CD4-positive, CD25-positive, alpha-beta regulatory T cell (primary cell): Measurements from ENCODE around the gene VLDLR. TPM values are rescaled to one million over a fixed set of nuclear protein-coding genes. Genes with fewer than 3 reads are reported as not detected.

ENCODE experiments used
- ATAC-seq, 2 donors: fragments of 150-1000 bp; cut with Tn5 transposase; one replicate each; pipeline ENCODE4 v1.10.0; 2021; ENCODE audit warnings: low read depth in 2 of 2, moderate number of reproducible peaks in 2 of 2, moderate library complexity in 1 of 2
- DNase-seq, 3 donors: peaks; one replicate each; pipeline versions ENCODE4 v3.0.0 to v3.0.0-alpha.2; 2012 to 2022; ENCODE audit warnings: mixed read lengths in 1 of 3
- H3K27ac ChIP-seq: one replicate; pipeline ENCODE4 v1.7.0; 2013; ENCODE audit warnings: mild to moderate bottlenecking, low read length; ENCODE audit not compliant: insufficient read depth, poor library complexity, severe bottlenecking
- H3K27me3 ChIP-seq: one replicate; pipeline ENCODE4 v1.7.0; 2013; ENCODE audit warnings: low read length; ENCODE audit not compliant: control insufficient read depth, insufficient read depth
- H3K36me3 ChIP-seq: one replicate; pipeline ENCODE4 v1.7.0; 2013; ENCODE audit warnings: mild to moderate bottlenecking, low read length, moderate library complexity; ENCODE audit not compliant: control insufficient read depth, insufficient read depth
- H3K4me1 ChIP-seq: 2 replicates; pipeline ENCODE4 v1.7.0; 2013; ENCODE audit warnings: mild to moderate bottlenecking, low read length; ENCODE audit not compliant: insufficient read depth, control insufficient read depth, poor library complexity, severe bottlenecking
- H3K4me3 ChIP-seq: one replicate; pipeline ENCODE4 v1.7.0; 2013; ENCODE audit warnings: low read depth, mild to moderate bottlenecking, low read length, moderate library complexity
- H3K9me3 ChIP-seq, 2 experiments: 1 replicate in 1 of 2; 2 replicates in 1 of 2; pipeline ENCODE4 v1.7.0; 2013; ENCODE audit warnings: low read length in 2 of 2, mild to moderate bottlenecking in 1 of 2, moderate library complexity in 1 of 2; ENCODE audit not compliant: control insufficient read depth in 2 of 2
- H3K27ac Mint-ChIP-seq, 3 donors: one replicate each; pipeline ENCODE4 v1.8.0; 2020 to 2022; ENCODE audit warnings: mild to moderate bottlenecking in 3 of 3, mixed read lengths in 3 of 3, moderate library complexity in 2 of 3
- H3K27me3 Mint-ChIP-seq: one replicate; pipeline ENCODE4 v1.8.0; 2022; ENCODE audit warnings: mild to moderate bottlenecking, mixed read lengths
- H3K36me3 Mint-ChIP-seq: one replicate; pipeline ENCODE4 v1.8.0; 2020; ENCODE audit warnings: mixed read lengths
- H3K4me1 Mint-ChIP-seq, 4 donors: one replicate each; pipeline ENCODE4 v1.8.0; 2020 to 2022; ENCODE audit warnings: mixed read lengths in 4 of 4, mild to moderate bottlenecking in 1 of 4
- H3K4me3 Mint-ChIP-seq, 4 donors: one replicate each; pipeline ENCODE4 v1.8.0; 2020 to 2022; ENCODE audit warnings: mild to moderate bottlenecking in 4 of 4, mixed read lengths in 4 of 4, moderate library complexity in 3 of 4
- H3K9me3 Mint-ChIP-seq, 7 donors: one replicate each; pipeline ENCODE4 v1.8.0; 2020 to 2022; ENCODE audit warnings: mixed read lengths in 7 of 7, mild to moderate bottlenecking in 3 of 7, moderate library complexity in 2 of 7
- polyA plus RNA-seq, 4 donors: library from polyadenylated mRNA; unstranded; fragments of 300-500 nt; fragmentation: Illumina TruSeq; gene quantifications; one replicate each; pipeline ENCODE4 v1.2.3, GENCODE V29; 2021
- total RNA-seq: library from RNA; stranded (reverse); gene quantifications from one replicate; pipeline ENCODE4 v1.2.3, GENCODE V29; 2022

Gene VLDLR
- total and polyA plus RNA-seq, 5 donors from 2014 or later: not detected

- Mint-ChIP-seq H3K27ac (no peak overlapping the region), H3K9me3 (peaks cover 0 to 3% (median 0%) of the 10 kb centered on the region in 7 donors), H3K36me3 (peaks cover 3% of the 10 kb centered on the region), H3K27me3 (peaks cover 9% of the 10 kb centered on the region), H3K4me3 (no peak overlapping the region), H3K4me1 (no peaks in the 10 kb centered on the region)
- Histone ChIP-seq H3K36me3 (no peaks in the 10 kb centered on the region), H3K4me3 (no peak overlapping the region), H3K27ac (no peak overlapping the region), H3K4me1 (no peaks in the 10 kb centered on the region), H3K9me3 (no peaks in the 10 kb centered on the region), H3K27me3 (no peaks in the 10 kb centered on the region)
- no peak for DNase-seq
- ATAC-seq: no peak
These were observed 12.6 kb downstream of the VLDLR start for GRCh38 chr9:2634153-2634552.

DNA sequence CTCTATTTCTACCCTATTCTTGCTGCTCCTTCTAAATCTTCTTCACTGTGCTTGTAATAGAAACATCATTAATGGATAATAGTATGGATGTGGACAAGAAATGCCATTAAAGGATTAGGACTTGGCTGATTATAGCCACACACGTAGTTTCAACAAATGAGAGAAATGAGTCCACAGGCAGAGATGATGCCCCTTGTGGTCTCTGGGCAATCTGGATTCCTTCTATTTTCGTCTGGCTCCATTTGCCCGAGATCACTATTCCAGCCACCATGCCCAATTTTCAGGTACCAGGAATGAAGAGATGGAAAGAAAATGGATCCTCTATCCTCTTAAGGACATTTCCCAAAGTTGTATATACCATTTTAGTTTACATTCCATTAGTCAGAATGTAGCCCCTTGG lies 13.2 kb downstream of the VLDLR start:
- Histone ChIP-seq H3K27me3 (no peaks in the 10 kb centered on the region), H3K4me3 (no peak overlapping the region), H3K4me1 (no peaks in the 10 kb centered on the region), H3K36me3 (no peaks in the 10 kb centered on the region), H3K9me3 (no peaks in the 10 kb centered on the region), H3K27ac (no peak overlapping the region)
- H3K4me3 Mint-ChIP-seq: no peak overlapping the region
- no peak for ATAC-seq
- no peaks in the 10 kb centered on the region for H3K4me1 Mint-ChIP-seq
- peaks cover 3% of the 10 kb centered on the region for H3K36me3 Mint-ChIP-seq
- peaks cover 9% of the 10 kb centered on the region for H3K27me3 Mint-ChIP-seq
- DNase-seq: no peak
- H3K9me3 Mint-ChIP-seq: peaks cover 0 to 3% (median 0%) of the 10 kb centered on the region in 7 donors
- no peak overlapping the region for H3K27ac Mint-ChIP-seq

DNA sequence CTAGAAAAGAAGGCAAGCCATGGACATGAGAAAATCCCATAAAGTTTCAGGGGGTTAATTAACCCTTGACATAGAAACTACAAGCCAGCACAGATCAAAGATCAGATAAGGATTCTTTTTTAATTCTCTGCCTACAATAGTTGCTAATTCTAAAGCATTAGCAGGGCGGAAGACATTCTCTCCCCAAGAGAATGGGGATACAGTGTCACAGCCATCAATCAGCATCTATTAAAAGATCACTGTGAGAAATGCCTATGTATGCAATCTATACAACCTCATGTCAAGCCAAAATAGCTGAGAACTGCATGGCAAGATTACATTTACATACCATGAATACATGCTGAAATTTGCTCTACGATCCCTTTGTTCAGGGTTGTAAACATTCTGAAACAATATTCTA lies 14.3 kb downstream of the VLDLR start:
- H3K27ac Mint-ChIP-seq: no peak overlapping the region
- no peak overlapping the region for H3K4me3 Mint-ChIP-seq
- peaks cover 3% of the 10 kb centered on the region for H3K36me3 Mint-ChIP-seq
- H3K9me3 Mint-ChIP-seq: peaks cover 0 to 3% (median 0%) of the 10 kb centered on the region in 7 donors
- H3K4me1 Mint-ChIP-seq: no peaks in the 10 kb centered on the region
- no peaks in the 10 kb centered on the region for H3K36me3 ChIP-seq
- DNase-seq (no peak), ATAC-seq (no peak)
- no peaks in the 10 kb centered on the region for H3K4me1 ChIP-seq
- no peak overlapping the region for H3K4me3 ChIP-seq
- no peak overlapping the region for H3K27ac ChIP-seq
- H3K27me3 ChIP-seq: no peaks in the 10 kb centered on the region
- H3K9me3 ChIP-seq: no peaks in the 10 kb centered on the region
- peaks cover 5% of the 10 kb centered on the region for H3K27me3 Mint-ChIP-seq

GRCh38 chr9:2637390-2637789 lies 15.8 kb downstream of the VLDLR start:
- H3K27ac ChIP-seq: no peak overlapping the region
- H3K4me1 ChIP-seq: no peaks in the 10 kb centered on the region
- H3K36me3 Mint-ChIP-seq: no peaks in the 10 kb centered on the region
- H3K36me3 ChIP-seq: no peaks in the 10 kb centered on the region
- no peak for ATAC-seq
- no peak overlapping the region for H3K4me3 Mint-ChIP-seq
- H3K27ac Mint-ChIP-seq: no peak overlapping the region
- H3K27me3 ChIP-seq: no peaks in the 10 kb centered on the region
- H3K4me1 Mint-ChIP-seq: no peaks in the 10 kb centered on the region
- H3K27me3 Mint-ChIP-seq: peaks cover 5% of the 10 kb centered on the region
- DNase-seq: no peak
- H3K9me3 ChIP-seq: no peaks in the 10 kb centered on the region
- H3K4me3 ChIP-seq: no peak overlapping the region
- peaks cover 0 to 5% (median 0%) of the 10 kb centered on the region in 7 donors for H3K9me3 Mint-ChIP-seq

GRCh38 chr9:2638871-2639673 lies 17.5 kb downstream of the VLDLR start:
- no peak overlapping the region for H3K4me3 Mint-ChIP-seq
- Histone ChIP-seq H3K4me3 (no peak overlapping the region), H3K27me3 (no peaks in the 10 kb centered on the region), H3K27ac (no peak overlapping the region), H3K9me3 (no peaks in the 10 kb centered on the region), H3K4me1 (no peaks in the 10 kb centered on the region), H3K36me3 (no peaks in the 10 kb centered on the region)
- peak in 1 of 3 donors; percentile 9 for DNase-seq
- ATAC-seq: no peak
- no peak overlapping the region for H3K27ac Mint-ChIP-seq
- H3K9me3 Mint-ChIP-seq: peaks cover 0 to 5% (median 0%) of the 10 kb centered on the region in 7 donors
- H3K4me1 Mint-ChIP-seq: no peaks in the 10 kb centered on the region
- peaks cover 5% of the 10 kb centered on the region for H3K27me3 Mint-ChIP-seq
- no peaks in the 10 kb centered on the region for H3K36me3 Mint-ChIP-seq

DNA sequence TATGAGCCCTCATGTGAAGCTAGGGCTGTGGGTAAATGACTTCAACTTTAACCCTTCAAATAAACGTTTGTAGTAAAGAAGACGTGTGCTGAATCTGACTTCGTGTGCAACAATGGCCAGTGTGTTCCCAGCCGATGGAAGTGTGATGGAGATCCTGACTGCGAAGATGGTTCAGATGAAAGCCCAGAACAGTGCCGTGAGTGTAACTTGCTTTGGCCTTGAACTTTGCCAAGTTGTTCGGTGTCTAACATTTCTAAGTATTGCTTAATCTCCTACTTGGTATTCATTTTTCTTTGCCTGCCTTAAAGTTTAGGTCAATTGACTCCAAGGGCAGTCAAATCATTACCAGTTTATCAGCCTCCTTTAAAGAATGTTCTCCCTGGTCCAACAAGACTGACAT lies 18.2 kb downstream of the VLDLR start:
- peaks cover under 1% of the 10 kb centered on the region for H3K27me3 Mint-ChIP-seq
- H3K4me3 Mint-ChIP-seq: no peak overlapping the region

DNA sequence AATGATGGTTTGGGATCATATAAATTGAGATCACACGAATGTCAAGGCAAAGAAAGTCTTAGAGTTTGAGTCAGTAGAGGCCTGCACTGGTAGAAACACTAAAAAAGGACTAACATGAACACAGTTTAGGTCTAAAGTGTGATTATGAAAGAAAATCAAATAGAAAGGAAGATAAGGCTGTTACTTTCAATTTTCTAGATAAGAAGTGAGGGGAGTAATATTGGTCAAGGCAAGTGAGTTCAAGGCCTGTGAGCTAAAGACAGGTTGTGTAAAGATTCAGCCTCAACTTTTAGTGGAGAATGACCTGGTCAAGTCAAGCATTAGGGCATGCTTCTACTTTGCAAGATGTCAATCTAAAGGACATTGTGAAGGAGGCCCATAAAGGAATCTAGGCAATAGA lies 19.0 kb downstream of the VLDLR start:
- no peaks in the 10 kb centered on the region for H3K27me3 ChIP-seq
- no peak overlapping the region for H3K4me3 ChIP-seq
- no peaks in the 10 kb centered on the region for H3K4me1 ChIP-seq
- H3K36me3 Mint-ChIP-seq: no peaks in the 10 kb centered on the region
- H3K27me3 Mint-ChIP-seq: no peaks in the 10 kb centered on the region
- H3K27ac Mint-ChIP-seq: no peak overlapping the region
- no peaks in the 10 kb centered on the region for H3K4me1 Mint-ChIP-seq
- no peak overlapping the region for H3K27ac ChIP-seq
- H3K9me3 Mint-ChIP-seq: peaks cover 0 to 3% (median 0%) of the 10 kb centered on the region in 7 donors
- DNase-seq: no peak
- no peak overlapping the region for H3K4me3 Mint-ChIP-seq
- H3K36me3 ChIP-seq: no peaks in the 10 kb centered on the region
- ATAC-seq: no peak
- no peaks in the 10 kb centered on the region for H3K9me3 ChIP-seq

More for the DNA sequence above, 18.2 kb downstream of the VLDLR start:
- Mint-ChIP-seq H3K36me3 (no peaks in the 10 kb centered on the region), H3K4me1 (no peaks in the 10 kb centered on the region), H3K27ac (no peak overlapping the region), H3K9me3 (peaks cover 0 to 5% (median 0%) of the 10 kb centered on the region in 7 donors)
- H3K9me3 ChIP-seq: no peaks in the 10 kb centered on the region
- H3K4me3 ChIP-seq: no peak overlapping the region
- H3K36me3 ChIP-seq: no peaks in the 10 kb centered on the region
- no peak for DNase-seq
- no peak for ATAC-seq
- H3K27ac ChIP-seq: no peak overlapping the region
- H3K4me1 ChIP-seq: no peaks in the 10 kb centered on the region
- no peaks in the 10 kb centered on the region for H3K27me3 ChIP-seq

DNA sequence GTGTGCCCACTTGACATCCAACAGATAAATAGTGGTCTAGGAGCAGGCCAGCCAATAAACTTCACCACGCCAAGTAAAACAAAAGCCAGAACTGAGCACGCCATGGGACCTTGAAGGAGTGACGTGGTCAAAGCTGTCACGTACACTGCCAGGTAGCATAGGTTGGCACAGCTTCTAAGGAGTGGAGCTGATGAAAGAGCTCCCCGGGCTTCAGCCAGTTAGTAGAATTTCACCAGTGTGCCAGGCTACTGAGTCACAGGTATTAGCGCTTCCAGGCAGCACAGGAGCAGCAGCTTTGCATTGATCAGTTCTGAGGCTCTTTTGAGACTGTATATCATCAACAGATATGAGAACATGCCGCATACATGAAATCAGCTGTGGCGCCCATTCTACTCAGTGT lies 19.4 kb downstream of the VLDLR start:
- H3K4me3 Mint-ChIP-seq: no peak overlapping the region
- DNase-seq (no peak), ATAC-seq (no peak)
- Histone ChIP-seq H3K27ac (no peak overlapping the region), H3K36me3 (no peaks in the 10 kb centered on the region), H3K4me3 (no peak overlapping the region), H3K27me3 (no peaks in the 10 kb centered on the region), H3K4me1 (no peaks in the 10 kb centered on the region), H3K9me3 (no peaks in the 10 kb centered on the region)
- peaks cover 0 to 3% (median 0%) of the 10 kb centered on the region in 7 donors for H3K9me3 Mint-ChIP-seq
- H3K27me3 Mint-ChIP-seq: no peaks in the 10 kb centered on the region
- no peaks in the 10 kb centered on the region for H3K4me1 Mint-ChIP-seq
- H3K27ac Mint-ChIP-seq: no peak overlapping the region
- no peaks in the 10 kb centered on the region for H3K36me3 Mint-ChIP-seq
